Hematopoietic multipotent progenitor cell treated with erythropoietin and hydrocortisone succinate and interleukin-3 and kit ligand, for 4 days (in vitro differentiated cells): ENCODE measurements around the gene DYSF.

Experiments
- DNase-seq: peaks from one replicate; pipeline ENCODE4 v3.0.0-alpha.2; 2015

DYSF gene

DNA sequence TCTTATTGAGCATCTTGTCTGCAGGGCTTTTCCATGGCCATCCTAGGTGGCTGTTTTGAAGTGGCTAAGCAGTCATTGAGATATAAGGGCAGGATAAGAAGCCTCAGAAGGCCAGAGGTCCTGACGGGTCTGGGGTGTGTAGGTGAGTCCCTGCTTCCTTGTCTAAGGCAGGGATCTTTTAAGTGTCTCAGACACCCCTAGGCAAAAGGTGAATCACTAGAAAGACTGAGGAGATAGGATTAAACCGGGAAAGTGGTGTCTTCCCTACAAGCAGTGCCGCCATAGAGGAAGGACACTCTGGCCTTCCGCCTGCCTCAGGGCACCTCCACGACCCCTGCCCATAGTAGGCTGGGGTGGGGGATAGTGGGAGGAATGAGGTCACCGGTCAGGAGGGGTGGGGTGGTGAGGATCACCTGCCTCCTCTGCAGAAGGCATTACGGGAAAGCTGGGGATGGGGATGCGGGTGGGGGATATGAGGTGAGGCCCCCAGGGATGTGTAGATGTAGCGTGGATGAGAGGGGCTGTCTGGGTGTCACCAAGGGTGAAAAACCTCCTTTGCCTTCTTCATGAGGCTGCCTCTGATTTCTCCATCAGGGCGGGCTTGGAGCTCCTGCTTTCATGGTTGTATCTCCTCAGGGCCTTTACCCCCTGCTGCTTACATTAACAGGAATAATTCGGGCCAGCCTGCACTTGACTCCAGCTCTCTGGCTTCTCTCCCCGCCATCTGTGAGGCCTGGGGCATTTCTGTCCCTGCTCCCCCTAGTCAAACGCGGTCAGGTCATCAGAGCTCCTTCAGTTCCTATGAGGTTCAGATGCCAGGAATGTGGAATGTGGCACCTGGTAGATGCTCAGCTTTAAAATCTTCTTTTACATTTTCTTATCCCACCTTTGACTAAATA is 244.0 kb downstream of the DYSF start:
- DNase-seq, result no peak

DNA sequence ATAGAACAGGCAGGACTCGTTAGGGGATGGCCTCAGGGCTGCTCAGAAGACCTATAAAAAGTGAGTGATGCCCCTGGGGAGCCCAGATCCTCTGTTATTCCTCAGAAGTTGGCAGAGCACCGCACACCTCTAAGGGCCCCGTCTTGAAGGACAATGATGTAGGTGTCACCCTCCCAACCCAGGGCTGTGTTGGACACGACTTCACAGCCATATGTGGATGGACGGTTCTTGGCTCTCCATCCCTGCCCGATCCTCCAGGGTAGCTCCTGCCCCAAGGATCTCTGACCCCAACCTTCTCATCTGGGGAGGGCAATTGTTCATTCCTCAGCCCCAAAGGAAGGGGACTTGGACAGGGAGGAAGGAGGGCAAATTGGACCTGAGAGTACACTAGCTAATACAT is 246.1 kb downstream of the DYSF start:
- DNase-seq, result no peak

DNA sequence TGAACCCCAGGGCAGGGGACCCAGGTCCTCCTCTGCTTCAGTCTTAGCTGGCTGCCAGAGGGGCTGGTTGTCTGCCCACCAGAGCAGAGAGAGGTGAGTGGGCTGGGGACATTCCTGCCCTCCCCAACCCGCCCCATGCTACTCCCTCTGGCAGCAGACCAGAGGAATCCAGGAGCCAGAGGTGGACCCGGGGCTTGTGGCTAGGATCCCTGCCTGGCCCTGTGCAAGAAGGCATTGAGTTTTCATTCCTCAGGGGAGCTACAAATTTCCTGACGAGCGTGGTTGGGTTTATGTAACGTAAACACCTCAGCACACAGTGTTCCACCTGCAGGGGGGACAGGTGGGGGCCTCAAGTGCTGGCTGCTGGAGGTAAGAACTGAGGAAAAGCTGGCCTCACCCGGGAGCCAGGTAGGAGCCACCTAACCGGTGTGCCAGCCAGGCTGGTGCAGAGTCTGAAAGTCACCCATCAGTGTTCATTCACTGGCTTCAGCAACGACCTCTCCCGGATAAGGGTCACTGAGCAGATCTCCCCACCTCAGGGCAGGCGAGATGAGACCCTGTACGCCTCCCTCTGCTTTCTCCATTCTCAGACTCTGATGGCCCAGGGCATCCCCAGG is 246.8 kb downstream of the DYSF start:
- no peak for DNase-seq

DNA sequence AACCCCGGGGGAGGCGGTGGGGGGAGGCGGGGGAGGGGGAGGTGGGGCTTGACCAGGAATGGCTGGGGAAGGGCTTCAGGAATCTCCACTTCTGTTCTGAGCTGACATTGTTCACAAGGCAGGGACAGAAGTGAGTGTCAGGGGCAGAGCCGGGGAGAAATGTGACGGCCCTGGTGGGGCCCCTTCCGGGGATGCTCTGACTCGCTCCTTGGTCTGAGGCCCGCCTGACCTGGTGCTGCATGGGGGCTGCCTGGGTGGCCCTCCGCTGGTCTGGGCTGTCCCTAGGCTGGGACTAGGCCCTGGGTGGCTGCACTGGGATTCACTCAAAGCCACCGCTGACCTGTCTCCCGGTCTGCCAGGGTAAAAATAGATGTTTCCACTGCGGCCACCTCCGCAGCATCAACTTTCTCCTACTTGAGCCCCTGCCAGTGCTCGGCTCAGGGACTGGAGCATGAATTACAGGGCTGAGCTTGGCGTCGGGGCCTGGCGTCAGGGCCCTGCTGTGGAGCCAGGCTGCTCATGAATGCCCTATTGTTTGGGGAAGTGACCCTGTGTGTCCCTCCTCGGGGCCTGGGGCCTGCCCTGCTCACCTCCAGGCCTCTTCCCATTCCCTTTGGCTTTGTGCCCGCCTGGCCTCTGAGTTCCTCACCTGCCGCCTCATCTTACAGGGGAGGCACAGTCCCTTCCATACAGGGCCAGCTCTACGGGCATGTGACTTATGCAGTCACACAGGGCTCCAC is 247.5 kb downstream of the DYSF start:
- no peak for DNase-seq

DNA sequence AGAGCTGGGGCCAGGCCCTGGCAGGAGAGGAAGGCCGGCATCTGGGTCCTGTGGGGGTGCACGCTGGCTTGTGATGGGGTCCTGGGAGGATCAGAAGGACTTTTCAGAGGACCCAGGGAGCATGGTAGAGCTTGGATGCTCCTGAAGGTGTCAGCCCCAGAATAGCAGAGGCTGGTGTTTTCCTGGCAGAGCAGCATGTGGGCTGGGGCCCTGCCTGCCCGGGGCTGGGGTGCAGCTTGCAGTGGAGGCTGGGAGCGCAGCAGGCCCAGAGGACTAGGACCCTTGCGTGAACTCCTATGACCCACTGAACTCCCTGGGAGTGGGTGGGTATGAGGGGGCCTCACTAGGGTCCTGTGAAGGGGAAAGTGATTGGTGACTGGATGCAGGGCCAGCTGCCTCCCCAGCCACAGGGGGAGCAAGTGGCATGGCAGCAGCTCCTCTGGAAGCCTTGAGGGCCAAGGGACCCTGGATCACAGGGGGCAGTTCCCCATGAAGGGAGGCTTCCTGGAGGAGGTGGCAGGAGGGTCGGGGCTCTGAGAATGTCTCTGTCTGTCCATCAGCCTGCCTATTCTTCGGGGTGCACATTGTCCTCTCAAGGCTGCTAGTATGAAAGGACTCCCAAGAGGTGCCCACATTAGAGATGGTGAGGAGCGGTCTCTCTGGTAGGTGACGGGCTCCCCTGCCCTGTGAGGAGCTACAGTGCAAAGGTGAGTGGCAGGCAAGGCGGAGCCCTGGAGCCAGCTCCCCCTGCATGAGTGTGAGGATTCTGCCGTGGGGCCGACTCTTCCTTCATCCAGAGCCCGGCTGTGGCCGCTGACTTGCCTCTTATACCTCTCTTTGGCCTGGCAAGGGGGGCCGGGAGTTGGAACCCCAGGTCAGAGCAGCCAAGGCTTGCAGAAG is 249.0 kb downstream of the DYSF start:
- no peak for DNase-seq

DNA sequence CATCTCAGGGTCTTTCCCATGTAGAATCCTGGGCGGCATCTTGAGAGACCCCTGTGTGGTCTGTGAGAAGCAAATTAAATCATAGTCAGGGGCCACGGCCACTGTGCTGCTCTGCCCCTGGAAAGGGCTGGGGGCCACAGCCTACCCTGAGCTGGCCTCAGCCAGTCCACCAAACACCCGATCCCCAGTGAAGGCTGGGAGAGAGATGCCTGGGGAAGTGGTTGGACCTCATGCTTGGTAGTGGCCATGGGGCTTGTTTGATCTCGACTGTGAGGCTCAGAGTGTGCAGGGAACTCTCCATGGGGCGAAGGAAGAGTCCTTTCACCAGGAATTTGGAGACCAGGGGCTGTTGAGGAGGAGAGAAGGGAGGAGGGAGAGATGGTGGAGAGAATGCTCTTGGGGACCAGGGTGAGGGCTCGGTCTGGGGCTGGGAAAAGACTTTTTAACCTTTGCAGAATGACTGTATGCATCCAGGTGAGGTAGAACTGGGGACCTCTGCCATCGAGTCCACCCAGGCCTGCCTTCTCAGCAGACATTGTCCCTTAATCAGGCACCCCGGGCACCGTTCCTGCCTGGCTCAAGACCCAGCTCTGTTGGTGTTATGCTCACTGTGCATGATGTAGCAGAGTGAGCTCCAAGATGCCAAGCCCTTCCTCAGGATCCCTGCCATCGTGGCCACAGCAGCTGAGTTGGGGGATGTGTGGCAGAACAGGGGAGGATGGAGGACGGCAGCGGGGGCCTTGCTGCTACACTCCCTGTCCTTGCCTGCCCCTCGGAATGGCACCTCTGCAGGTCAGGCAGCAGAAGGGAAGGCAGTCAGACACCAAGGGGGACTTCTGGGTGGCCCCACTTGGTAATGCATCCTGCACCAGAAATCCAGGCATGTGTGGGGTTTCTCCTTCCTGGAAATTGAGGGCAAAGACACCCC is 249.9 kb downstream of the DYSF start:
- no peak for DNase-seq

DNA sequence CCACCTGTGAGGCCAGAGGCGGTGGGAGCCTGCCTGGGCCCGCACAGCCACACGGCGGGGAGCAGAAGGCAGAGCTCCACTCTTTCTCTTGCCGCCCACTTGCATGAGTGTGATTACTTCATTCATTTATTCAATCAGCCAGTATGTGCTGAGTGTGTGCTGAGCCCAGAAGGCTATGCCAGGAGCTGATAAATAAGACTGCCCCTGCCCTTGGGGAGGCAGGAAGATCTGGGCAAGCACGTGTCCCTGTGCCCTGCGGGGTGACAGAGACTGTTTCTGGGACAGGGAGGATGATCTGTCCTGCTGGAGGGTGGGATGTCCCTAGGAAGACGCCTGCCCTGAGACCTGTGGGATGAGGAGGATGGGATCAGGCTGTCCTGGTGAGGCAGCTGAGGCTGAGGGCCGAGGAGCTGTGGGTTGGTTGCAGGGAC is 250.8 kb downstream of the DYSF start:
- DNase-seq, result no peak

DNA sequence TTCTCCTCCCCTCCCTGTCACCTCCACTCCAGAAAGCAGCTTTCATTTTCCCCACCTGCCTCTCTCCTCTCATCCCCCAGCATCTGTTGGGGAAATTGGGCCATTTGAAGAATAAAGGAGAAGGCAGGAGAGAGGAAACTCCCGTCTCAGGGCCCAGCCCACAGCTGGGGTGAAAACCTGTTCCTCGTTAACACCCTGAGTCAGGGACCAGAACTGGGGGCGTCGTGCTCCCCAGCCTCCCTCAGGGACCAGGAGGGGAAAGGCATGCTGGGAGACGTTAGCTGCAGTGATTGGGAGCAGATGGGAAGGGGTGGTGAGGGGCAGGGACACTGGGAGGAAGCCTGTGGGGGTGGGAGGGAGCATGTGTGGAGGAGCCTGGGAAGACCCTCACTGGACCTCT is 251.3 kb downstream of the DYSF start:
- no peak for DNase-seq

DNA sequence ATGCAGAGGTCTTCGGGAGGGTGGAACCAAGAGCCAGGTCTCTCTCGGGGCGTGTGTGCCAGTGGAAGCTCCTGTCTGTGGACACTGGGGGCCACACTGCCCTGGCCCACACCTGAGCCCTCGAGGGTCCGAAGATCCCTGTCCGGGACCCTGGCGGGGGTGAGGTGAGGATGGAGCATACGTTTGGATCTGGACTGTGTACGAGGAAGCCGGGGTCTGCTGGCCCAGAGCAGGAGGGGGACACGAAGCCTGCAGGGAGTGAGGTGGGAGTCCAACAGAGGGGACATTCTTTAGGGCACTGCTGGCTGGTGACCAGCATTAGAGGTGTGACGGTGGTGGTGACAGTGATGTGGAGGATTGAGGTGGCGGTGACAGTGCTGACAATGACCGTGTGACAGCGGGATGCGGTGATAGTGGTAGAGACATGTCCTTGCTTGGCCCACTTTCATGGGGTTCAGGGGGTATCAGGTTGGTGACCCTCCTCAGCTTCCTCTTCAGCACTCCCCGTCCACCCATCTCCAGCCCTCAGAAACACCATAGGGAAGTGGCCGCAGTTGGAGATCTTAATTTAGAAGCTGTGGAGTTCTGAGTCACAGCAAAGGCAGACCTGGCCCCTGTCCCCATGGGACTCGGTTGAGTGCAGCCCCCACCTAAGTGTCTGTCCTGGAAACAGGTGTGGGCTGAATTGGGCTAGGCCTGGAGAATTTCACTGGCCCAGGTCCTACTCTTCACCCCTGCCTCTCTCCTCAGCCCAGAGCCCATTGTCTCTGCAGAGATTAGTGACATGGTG is 252.0 kb downstream of the DYSF start:
- no peak for DNase-seq

DNA sequence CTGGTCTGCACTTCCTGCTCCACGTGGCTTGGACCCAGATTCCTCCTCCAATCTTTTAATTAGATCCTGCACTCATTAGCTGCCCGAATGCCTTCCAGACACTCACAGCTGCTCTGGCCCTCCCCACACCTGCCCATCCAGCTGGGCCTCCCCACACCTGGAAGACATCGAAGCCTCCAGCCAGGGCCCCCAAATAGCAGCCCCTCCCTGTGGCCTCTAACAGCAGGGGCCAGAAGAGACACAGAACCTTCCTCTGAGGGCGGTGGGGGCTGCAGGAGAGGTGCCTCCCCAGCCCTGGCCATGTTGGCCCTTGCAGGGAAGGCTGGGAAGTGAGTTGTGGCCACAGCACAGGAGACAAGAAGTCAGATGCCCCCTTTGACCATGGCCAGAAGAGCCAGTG is 252.8 kb downstream of the DYSF start:
- no peak for DNase-seq

DNA sequence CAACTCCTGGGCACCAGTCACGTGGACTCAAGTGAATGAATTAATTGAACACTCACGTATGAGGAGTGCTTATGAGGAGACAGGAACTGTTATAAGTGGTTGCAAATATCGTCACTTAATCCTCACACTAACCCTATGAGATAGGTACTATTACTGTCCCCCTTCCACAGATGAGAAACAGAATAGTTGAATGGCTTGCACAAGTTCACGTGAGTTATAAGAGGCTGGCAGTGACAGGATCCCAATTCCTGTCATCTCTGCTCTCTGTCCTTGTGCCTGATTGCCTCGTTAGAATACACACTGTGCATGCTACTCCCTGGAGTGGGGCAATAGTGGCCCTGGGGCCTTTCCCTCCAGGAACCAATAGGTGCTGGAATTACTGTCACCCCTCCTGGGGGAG is 253.5 kb downstream of the DYSF start:
- no peak for DNase-seq

DNA sequence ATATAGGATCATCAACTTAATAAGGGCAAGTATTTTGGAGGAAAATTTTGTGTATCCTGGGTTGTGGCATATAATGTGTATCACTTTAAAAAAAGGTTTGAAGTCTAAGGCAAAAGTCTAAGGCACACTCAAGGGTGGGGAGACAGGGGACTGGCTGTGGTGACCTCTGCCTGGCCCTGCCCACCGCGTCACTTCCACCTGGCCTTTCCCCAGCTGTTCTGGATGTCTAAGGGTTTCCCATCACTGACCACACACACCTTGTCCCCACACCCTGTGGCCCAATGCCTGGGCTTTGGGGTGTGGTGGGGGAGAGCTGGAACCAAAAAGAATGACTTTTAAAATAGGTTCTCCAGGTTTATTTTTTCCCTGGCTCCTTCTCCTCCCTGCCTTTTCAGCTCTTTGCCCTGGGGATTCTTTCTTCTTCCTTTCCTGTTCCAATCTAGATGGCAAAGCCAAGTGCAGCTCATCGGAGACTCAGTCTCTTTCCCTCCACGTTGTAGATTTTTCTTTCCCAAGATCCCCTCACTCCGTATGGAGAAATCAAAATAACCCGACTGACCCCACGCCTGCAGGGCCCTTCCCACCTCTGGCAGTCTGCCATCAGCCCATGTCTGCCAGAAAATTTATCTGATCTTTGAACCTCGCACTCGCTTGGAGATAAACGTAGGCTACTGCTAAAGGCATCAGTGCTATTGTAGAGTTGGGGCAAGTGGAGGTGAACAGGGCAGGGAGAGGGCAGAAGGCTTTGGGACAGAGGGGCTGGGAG is 257.2 kb downstream of the DYSF start:
- DNase-seq, result no peak

DNA sequence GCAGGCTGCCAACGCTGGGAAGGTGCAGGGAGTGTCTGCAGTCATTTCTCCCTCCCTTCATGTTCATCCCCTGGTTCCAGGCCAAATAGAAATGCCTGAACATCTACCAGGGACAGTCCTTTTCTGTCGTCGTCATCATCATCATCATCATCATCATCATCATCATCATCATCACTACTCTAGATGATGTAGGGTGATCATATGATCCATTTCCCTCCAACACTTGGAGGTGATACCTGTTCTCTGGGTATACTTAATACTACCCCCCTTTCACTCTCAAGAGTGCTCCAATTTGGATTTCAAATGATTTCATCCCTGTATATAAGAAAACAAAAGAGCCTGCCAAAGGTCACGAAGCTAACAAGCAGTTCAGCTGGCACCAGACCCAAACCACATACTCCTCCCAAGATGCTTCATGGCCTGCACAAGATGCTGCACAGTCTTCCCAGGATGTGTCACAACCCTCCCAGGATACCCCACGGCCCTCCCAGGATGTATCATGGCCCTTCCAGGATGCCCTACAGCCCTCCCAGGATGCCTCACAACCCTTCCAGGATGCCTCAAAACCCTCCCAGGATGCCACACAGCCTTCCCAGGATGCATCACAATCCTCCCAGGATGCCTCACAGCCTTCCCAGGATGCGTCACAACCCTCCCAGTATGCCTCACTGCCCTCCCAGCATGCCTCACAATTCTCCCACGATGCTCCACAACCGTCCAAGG is 257.9 kb downstream of the DYSF start:
- no peak for DNase-seq

DNA sequence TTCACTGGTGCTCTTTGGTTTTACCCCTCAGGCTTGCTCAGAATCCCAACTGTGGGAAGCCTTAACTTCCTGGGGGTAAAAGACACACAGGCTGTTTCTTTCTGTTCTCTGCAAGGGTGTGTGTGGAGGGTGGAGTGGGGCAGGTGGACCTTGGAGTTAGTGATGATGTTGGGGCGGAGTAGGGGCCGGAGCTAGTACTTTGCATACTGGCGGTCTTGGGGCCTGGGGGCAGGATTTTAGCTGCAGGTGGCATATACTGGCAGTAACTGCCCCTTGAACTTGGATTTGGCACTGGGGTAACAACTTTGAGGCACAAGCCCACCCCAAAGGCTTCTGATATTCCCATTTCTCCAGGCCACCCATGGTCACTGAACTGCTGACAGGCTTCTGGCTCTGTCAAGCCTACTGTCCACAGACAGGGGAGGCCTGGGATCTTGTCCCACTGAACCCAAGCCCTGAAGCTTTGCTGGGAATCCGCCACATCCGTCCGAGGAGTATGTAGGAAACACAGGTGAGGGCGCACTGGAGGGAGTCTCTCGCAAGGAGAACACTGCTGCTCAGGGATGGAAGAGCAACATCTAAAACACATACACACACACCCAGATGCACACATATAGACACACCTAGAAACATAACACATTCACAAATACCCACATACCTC is 258.9 kb downstream of the DYSF start:
- DNase-seq, result no peak

DNA sequence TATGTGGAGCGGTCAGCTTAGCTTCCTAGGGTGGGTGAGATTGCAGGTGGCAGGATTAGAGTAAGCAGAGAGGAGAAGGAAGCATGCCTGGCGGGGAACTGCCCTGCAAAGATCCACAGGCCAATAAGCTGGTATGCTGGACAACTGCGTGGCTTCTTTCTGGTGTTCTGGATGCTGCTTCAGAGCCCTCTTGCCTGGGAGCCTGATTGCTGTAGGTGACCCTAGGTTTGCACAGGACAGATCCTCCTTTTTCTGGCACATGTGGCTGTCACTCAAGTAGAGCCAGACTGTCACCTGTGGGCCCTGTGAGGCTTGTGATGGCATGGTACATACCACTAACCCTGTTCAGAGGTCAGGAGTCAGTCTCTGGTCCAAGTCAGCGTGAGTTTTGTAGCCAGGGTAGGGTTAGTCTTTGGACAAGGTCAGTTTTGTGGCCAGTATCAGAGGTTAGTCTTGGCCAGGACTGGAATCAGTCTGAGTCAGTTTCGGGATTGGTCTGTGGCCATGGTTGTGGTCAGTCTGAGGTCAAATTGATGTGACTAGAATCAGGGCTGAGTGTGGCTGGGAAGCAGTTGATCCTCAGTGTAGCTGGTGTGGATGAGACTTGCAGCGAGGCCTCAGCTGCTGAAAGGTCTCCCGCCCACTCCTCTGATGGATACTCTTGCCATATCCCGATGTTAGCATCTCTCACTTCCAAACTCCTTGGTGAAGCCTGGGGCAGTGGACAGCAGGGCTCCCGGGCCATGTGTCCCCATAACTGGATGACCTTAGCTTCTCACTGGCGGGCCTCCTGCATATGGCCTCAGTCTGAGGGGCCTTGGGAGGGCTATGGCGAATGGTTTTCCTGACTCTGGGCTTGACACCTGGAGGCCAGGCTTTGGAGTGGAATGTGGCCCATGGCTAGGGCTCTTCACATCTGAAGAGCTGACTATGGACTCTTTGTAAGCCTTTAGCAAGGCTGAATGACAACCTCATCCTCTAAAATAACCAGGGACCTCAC is 260.5 kb downstream of the DYSF start:
- no peak for DNase-seq

DNA sequence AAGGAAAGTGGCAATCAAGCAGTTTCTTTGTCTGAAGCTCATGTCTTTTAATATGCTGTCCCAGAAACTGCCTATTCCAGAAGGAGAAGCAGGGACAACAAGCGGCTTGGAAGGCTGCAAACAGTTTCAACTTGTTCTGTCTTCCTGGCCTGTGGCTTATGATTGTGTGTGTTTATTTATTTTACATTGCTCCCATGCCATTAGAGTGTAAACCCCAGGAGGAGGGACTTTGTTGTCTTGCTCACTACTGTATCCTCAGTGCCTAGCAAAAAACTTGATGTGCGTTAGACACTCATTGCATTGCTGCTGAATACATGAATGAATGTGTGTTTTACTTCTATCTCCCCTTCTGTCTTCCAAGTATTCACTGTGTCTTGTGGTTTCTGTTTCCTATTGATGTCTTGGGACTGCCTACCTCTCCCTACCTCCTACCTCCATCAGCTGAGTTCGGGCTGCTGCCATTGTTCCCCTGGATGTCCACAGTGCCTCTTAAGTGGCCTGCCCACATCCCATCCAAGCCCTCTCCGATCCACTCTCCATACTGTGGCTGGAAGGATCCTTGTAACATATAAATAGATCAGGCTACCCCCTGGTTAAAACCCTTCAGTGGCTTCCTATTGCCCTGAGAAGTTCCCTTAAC is 261.4 kb downstream of the DYSF start:
- DNase-seq, result no peak

DNA sequence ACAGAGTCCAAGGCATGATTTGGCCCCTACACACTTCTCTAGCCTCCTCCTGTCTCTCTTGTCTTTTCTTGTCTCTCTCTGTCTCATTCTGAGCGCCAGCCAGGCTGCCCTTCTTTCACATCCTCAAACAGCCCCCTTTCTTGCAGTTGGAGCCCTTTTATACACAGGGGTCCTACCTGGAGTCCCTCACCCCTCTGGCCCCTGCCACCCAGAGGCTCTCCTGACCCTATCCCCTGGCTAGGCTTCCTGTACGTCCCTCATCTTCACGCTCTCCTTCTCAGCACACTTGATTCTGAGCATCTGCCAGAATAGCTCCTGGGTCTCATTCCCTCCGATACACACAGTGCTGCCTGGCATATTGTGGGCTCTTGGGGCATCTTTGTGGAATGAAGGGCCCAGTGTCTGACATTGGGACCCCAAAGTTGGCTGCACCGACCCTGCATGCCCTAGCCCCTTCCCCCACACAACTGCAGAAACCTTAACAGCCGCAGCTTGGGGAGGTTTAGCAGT is 261.9 kb downstream of the DYSF start:
- DNase-seq, result no peak
